K562 (cell line): ENCODE measurements around the gene SPDEF. TPM values are rescaled to one million over a fixed set of nuclear protein-coding genes. Genes with fewer than 3 reads are reported as not detected.
A peak's percentile ranks its signal among the peaks of the same experiment; 100 is the strongest.

Source experiments
- BCOR ChIP-seq: fragments of 450-650 bp; IDR thresholded peaks from 2 replicates; pipeline ENCODE4 v1.6.1; 2016
- CBFA2T3 ChIP-seq: fragments of 450-650 bp; IDR thresholded peaks from 2 replicates; pipeline ENCODE4 v1.6.1; 2017
- CC2D1A ChIP-seq: fragments of 450-650 bp; IDR thresholded peaks from 2 replicates; pipeline ENCODE4 v1.6.1; 2017; ENCODE audit warnings: mild to moderate bottlenecking
- CHD4 ChIP-seq: fragments of 200-600 bp; sonication (generic); IDR thresholded peaks from 3 replicates; pipeline ENCODE4 v1.6.1; 2012; ENCODE audit warnings: low read depth, mild to moderate bottlenecking, mixed read lengths, low read length, inconsistent platforms; ENCODE audit not compliant: insufficient read depth, insufficient replicate concordance, poor library complexity, severe bottlenecking
- DMBX1 ChIP-seq: fragments of 250-450 bp; sonication (Bioruptor Pico); IDR thresholded peaks from 2 replicates; pipeline ENCODE4 v1.8.0; 2022; ENCODE audit warnings: inconsistent platforms, mild to moderate bottlenecking, moderate library complexity, borderline replicate concordance
- DNMT1 ChIP-seq: fragments of 450-650 bp; IDR thresholded peaks from 2 replicates; pipeline ENCODE4 v1.6.1; 2016; ENCODE audit warnings: antibody characterized with exemption, mild to moderate bottlenecking
- E2F3 ChIP-seq: fragments of 250-450 bp; sonication (Bioruptor Pico); IDR thresholded peaks from 2 replicates; pipeline ENCODE4 v1.4.0; 2020; ENCODE audit warnings: mild to moderate bottlenecking
- ELF1 ChIP-seq: fragments of 200-800 bp; sonication (Bioruptor generic); IDR thresholded peaks from 2 replicates; pipeline ENCODE4 v1.6.1; 2016; ENCODE audit warnings: missing genetic modification characterization, missing compliant biosample characterization
- ERF ChIP-seq: fragments of 450-650 bp; formaldehyde crosslinking; IDR thresholded peaks from 2 replicates; pipeline ENCODE4 v1.4.0; 2020; ENCODE audit warnings: mild to moderate bottlenecking, mixed read lengths
- FOXA3 ChIP-seq, 2 experiments: fragments of 450-650 bp in 1 of 2; sonication (generic) in 1 of 2; formaldehyde crosslinking; IDR thresholded peaks in 1 of 2; conservative IDR thresholded peaks in 1 of 2; 2 replicates each; pipeline versions ENCODE4 v1.4.0 to v1.8.0; 2020 to 2022; ENCODE audit warnings: mild to moderate bottlenecking in 2 of 2, missing genetic modification reagents in 1 of 2
- FOXK1 ChIP-seq: sonication (generic); formaldehyde crosslinking; IDR thresholded peaks from 2 replicates; pipeline ENCODE4 v1.8.0; 2022; ENCODE audit warnings: missing genetic modification reagents, mild to moderate bottlenecking, borderline replicate concordance
- FOXK2 ChIP-seq, 2 experiments: fragments of 450-650 bp; IDR thresholded peaks in 1 of 2; conservative IDR thresholded peaks in 1 of 2; 2 replicates each; pipeline ENCODE4 v1.6.1; 2016; ENCODE audit warnings: low read depth in 2 of 2, mild to moderate bottlenecking in 1 of 2
- HIVEP1 ChIP-seq: fragments of 250-450 bp; sonication (Bioruptor Pico); IDR thresholded peaks from 2 replicates; pipeline ENCODE4 v1.4.0; 2020; ENCODE audit warnings: mild to moderate bottlenecking
- KDM1A ChIP-seq, 2 experiments: fragments of 450-650 bp; IDR thresholded peaks; 2 replicates each; pipeline ENCODE4 v1.6.1; 2016; ENCODE audit warnings: mild to moderate bottlenecking in 2 of 2
- LARP7 ChIP-seq: fragments of 450-650 bp; IDR thresholded peaks from 2 replicates; pipeline ENCODE4 v1.6.1; 2016
- NFYB ChIP-seq: IDR thresholded peaks from 2 replicates; pipeline ENCODE4 v1.6.1; 2011; ENCODE audit warnings: mild to moderate bottlenecking, moderate library complexity; ENCODE audit not compliant: insufficient read length; ENCODE audit errors: extremely low read depth
- SMARCA5 ChIP-seq: fragments of 450-650 bp; IDR thresholded peaks from 2 replicates; pipeline ENCODE4 v1.6.1; 2016
- TCFL5 ChIP-seq: fragments of 250-450 bp; sonication (Bioruptor Pico); conservative IDR thresholded peaks from 2 replicates; pipeline ENCODE4 v1.6.1; 2021; ENCODE audit warnings: mild to moderate bottlenecking, moderate library complexity, matching md5 sums
- TSC22D4 ChIP-seq: fragments of 450-650 bp; IDR thresholded peaks from 2 replicates; pipeline ENCODE4 v1.6.1; 2016; ENCODE audit warnings: missing genetic modification characterization, missing biosample characterization, control low read depth
- ZEB2 ChIP-seq: fragments of 450-650 bp; IDR thresholded peaks from 2 replicates; pipeline ENCODE4 v1.6.1; 2016
- ZFPM2 ChIP-seq: fragments of 250-450 bp; sonication (Bioruptor Pico); IDR thresholded peaks from 2 replicates; pipeline ENCODE4 v1.5.1; 2022; ENCODE audit warnings: mild to moderate bottlenecking
- ZKSCAN1 ChIP-seq: fragments of 150-350 bp; IDR thresholded peaks from 2 replicates; pipeline ENCODE4 v1.6.1; 2016; ENCODE audit warnings: low read depth, low read length
- ZKSCAN8 ChIP-seq: fragments of 200-800 bp; sonication (Bioruptor generic); IDR thresholded peaks from 2 replicates; pipeline ENCODE4 v1.6.1; 2016; ENCODE audit warnings: missing genetic modification characterization, missing compliant biosample characterization
- ZNF511 ChIP-seq: sonication (generic); formaldehyde crosslinking; IDR thresholded peaks from 2 replicates; pipeline ENCODE4 v1.8.0; 2022; ENCODE audit warnings: mild to moderate bottlenecking, missing genetic modification reagents
- ZNF561 ChIP-seq: fragments of 450-650 bp; formaldehyde crosslinking; conservative IDR thresholded peaks from 2 replicates; pipeline ENCODE4 v1.4.0; 2020; ENCODE audit warnings: mild to moderate bottlenecking, moderate library complexity
- ZNF740 ChIP-seq, 3 experiments: fragments of 200-800 bp in 1 of 3; sonication (Bioruptor generic) in 1 of 3; sonication (generic) in 1 of 3; formaldehyde crosslinking in 1 of 3; IDR thresholded peaks; 2 replicates each; pipeline versions ENCODE4 v1.6.1 to v1.8.0; 2016 to 2022; ENCODE audit warnings: mild to moderate bottlenecking in 2 of 3, missing compliant biosample characterization in 2 of 3, missing genetic modification characterization in 2 of 3, missing genetic modification reagents in 1 of 3
- polyA plus RNA-seq, 8 experiments: library from polyadenylated mRNA; depleted of rRNA in 4 of 8; stranded (reverse) in 5 of 8; unstranded in 3 of 8; fragments of >200 nt; fragmentation: Nextera tagmentation in 2 of 8; fragmentation: Illumina TruSeq in 1 of 8; extraction: Ambion mirVana in 2 of 8; extraction: Trizol in 1 of 8; gene quantifications; 2 replicates each; pipeline versions ENCODE4 v1.2.1 to v1.2.3, GENCODE V29; 2011 to 2014; ENCODE audit warnings: inconsistent platforms in 1 of 8, missing spikeins in 1 of 8
- total RNA-seq, 7 experiments: library from RNA; depleted of rRNA in 6 of 7; stranded (reverse); fragments of >200 nt in 6 of 7; fragmentation: Illumina TruSeq in 2 of 7; extraction: Trizol in 2 of 7; gene quantifications; 2 replicates each; pipeline versions ENCODE4 v1.2.1 to v1.2.3, GENCODE V29; 2011 to 2021; ENCODE audit warnings: low replicate concordance in 1 of 7
- TF ChIP-seq, protein P1 (sequence below): fragments of 450-650 bp; IDR thresholded peaks from 2 replicates; pipeline ENCODE4 v1.6.1; 2016; ENCODE audit warnings: missing biosample characterization, missing genetic modification characterization
- TF ChIP-seq, protein P2 (sequence below): IDR thresholded peaks from 2 replicates; pipeline ENCODE4 v1.6.1; 2012; ENCODE audit warnings: low read depth, low read length, improper control_type of control experiment, borderline replicate concordance

The SPDEF gene
- total and polyA plus RNA-seq, 9 of the 15 experiments (the other 6 are each of a cell fraction or from before 2014, with no cell fraction given), result 0.04 to 0.12 (median 0.11) TPM; not detected in 5

DNA sequence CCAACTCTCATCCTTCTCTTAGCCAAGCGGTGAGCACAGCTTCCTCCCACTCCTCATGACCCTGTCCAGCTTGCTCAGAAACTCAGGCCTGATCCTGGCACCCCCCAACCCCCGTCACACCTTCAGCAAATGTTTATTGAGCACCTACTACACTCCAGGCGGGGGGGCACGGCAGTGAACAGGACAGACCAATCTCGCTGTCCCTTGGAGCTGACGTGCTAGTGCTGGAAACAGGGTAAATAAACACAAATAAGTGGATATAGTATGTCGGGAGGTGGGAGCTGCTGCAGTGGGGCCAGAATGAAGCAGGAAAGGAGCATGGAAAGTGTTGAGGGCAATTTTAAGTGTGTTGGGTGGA is 7.4 kb upstream of the SPDEF start (continued):
- TF ChIP-seq, protein P1, sequence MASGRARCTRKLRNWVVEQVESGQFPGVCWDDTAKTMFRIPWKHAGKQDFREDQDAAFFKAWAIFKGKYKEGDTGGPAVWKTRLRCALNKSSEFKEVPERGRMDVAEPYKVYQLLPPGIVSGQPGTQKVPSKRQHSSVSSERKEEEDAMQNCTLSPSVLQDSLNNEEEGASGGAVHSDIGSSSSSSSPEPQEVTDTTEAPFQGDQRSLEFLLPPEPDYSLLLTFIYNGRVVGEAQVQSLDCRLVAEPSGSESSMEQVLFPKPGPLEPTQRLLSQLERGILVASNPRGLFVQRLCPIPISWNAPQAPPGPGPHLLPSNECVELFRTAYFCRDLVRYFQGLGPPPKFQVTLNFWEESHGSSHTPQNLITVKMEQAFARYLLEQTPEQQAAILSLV (tag), result no peak
- TF ChIP-seq ZNF561 (CRISPR knock-in tag) (no peak), ELF1 (tag) (no peak), TCFL5 (CRISPR knock-in tag) (no peak), FOXK2 (conservative IDR thresholded peaks at IDR 0.05 in 1 of 2, IDR thresholded peaks at IDR 0.05 in 1 of 2; ENCODE audit: low read depth in 2 of 2) (no peak), CC2D1A (no peak), ZFPM2 (CRISPR knock-in tag) (no peak), HIVEP1 (CRISPR knock-in tag) (no peak), CHD4 (peak; percentile 80), FOXK1 (CRISPR knock-in tag) (0 out of 2 replicates have a peak, but pooled peaks have one; percentile 38), ZKSCAN1 (peak; percentile 46; the same call in 1 of the 2 replicates), FOXA3 (CRISPR knock-in tag; conservative IDR thresholded peaks at IDR 0.05 in 1 of 2, IDR thresholded peaks at IDR 0.05 in 1 of 2) (0 out of 4 replicates have a peak, but pooled peaks of 1 of the 2 experiments have one; percentile 51), CBFA2T3 (no peak), DNMT1 (no peak), ZNF511 (CRISPR knock-in tag) (0 out of 2 replicates have a peak, but pooled peaks have one; percentile 47), SMARCA5 (0 out of 2 replicates have a peak, but pooled peaks have one; percentile 60), ERF (CRISPR knock-in tag) (no peak), BCOR (peak; percentile 71), ZEB2 (no peak), DMBX1 (CRISPR knock-in tag) (no peak), ZKSCAN8 (CRISPR knock-in tag) (no peak), KDM1A (IDR thresholded peaks at IDR 0.05) (peak; percentile 7 to 46; a peak in 3 of 4 replicates), E2F3 (CRISPR knock-in tag) (no peak), TSC22D4 (tag) (no peak), LARP7 (no peak), NFYB (no peak), ZNF740 (CRISPR knock-in tag; IDR thresholded peaks at IDR 0.05) (peak; percentile 93), ZNF740 (tag; IDR thresholded peaks at IDR 0.05) (no peak)
- TF ChIP-seq, protein P2, sequence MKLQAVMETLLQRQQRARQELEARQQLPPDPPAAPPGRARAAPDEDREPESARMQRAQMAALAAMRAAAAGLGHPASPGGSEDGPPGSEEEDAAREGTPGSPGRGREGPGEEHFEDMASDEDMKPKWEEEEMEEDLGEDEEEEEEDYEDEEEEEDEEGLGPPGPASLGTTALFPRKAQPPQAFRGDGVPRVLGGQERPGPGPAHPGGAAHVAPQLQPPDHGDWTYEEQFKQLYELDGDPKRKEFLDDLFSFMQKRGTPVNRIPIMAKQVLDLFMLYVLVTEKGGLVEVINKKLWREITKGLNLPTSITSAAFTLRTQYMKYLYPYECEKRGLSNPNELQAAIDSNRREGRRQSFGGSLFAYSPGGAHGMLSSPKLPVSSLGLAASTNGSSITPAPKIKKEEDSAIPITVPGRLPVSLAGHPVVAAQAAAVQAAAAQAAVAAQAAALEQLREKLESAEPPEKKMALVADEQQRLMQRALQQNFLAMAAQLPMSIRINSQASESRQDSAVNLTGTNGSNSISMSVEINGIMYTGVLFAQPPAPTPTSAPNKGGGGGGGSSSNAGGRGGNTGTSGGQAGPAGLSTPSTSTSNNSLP, result no peak
